HUES6 (cell line): Measurements from ENCODE around the gene ELK3.
A peak's percentile ranks its signal among the peaks of the same experiment; 100 is the strongest.

Experiments used
- H3K27ac ChIP-seq: 2 replicates; pipeline ENCODE4 v1.7.0; 2013; ENCODE audit warnings: low read depth, mild to moderate bottlenecking, low read length, inconsistent platforms
- H3K27me3 ChIP-seq: 2 replicates; pipeline ENCODE4 v1.6.1; 2013; ENCODE audit warnings: low read length; ENCODE audit not compliant: control insufficient read depth, insufficient read depth
- H3K36me3 ChIP-seq: 2 replicates; pipeline ENCODE4 v1.6.1; 2013; ENCODE audit warnings: low read length; ENCODE audit not compliant: control insufficient read depth, insufficient read depth
- H3K4me1 ChIP-seq: 2 replicates; pipeline ENCODE4 v1.6.1; 2013; ENCODE audit warnings: low read length; ENCODE audit not compliant: control insufficient read depth, insufficient read depth
- H3K4me3 ChIP-seq: 2 replicates; pipeline ENCODE4 v1.5.1; 2013; ENCODE audit warnings: low read depth, low read length
- H3K9ac ChIP-seq: one replicate; pipeline ENCODE4 v1.6.1; 2013; ENCODE audit warnings: mild to moderate bottlenecking, low read length
- H3K9me3 ChIP-seq: 2 replicates; pipeline ENCODE4 v1.6.1; 2013; ENCODE audit warnings: low read depth, low read length; ENCODE audit not compliant: control insufficient read depth, insufficient read depth

Gene ELK3

GRCh38 chr12:96246926-96247505 is 52.8 kb downstream of the ELK3 start:
- H3K4me1 ChIP-seq, result no peaks in the 10 kb centered on the region
- peaks cover 41% of the 10 kb centered on the region for H3K36me3 ChIP-seq
- no peak overlapping the region for H3K9ac ChIP-seq
- no peak overlapping the region for H3K4me3 ChIP-seq
- H3K9me3 ChIP-seq, result no peaks in the 10 kb centered on the region
- H3K27me3 ChIP-seq, result no peaks in the 10 kb centered on the region
- H3K27ac ChIP-seq, result no peak overlapping the region

- Histone ChIP-seq H3K4me3 (no peak overlapping the region), H3K9me3 (no peaks in the 10 kb centered on the region), H3K27ac (no peak overlapping the region), H3K9ac (no peak overlapping the region), H3K27me3 (no peaks in the 10 kb centered on the region), H3K36me3 (peaks cover 43% of the 10 kb centered on the region), H3K4me1 (no peaks in the 10 kb centered on the region)
Observed at GRCh38 chr12:96247563-96247962, 53.4 kb downstream of the ELK3 start.

GRCh38 chr12:96248136-96248931 is 54.2 kb downstream of the ELK3 start:
- Histone ChIP-seq H3K9ac (no peak overlapping the region), H3K36me3 (peaks cover 43% of the 10 kb centered on the region), H3K4me3 (no peak overlapping the region), H3K9me3 (no peaks in the 10 kb centered on the region), H3K4me1 (no peaks in the 10 kb centered on the region), H3K27me3 (no peaks in the 10 kb centered on the region), H3K27ac (no peak overlapping the region)

GRCh38 chr12:96249196-96250118 is 55.3 kb downstream of the ELK3 start:
- H3K9ac ChIP-seq, result peak overlapping the region; percentile 7
- H3K9me3 ChIP-seq, result no peaks in the 10 kb centered on the region
- H3K27me3 ChIP-seq, result no peaks in the 10 kb centered on the region
- H3K27ac ChIP-seq, result no peak overlapping the region
- peaks cover 43% of the 10 kb centered on the region for H3K36me3 ChIP-seq
- no peaks in the 10 kb centered on the region for H3K4me1 ChIP-seq
- no peak overlapping the region for H3K4me3 ChIP-seq

- no peaks in the 10 kb centered on the region for H3K27me3 ChIP-seq
- H3K4me3 ChIP-seq, result no peak overlapping the region
- H3K27ac ChIP-seq, result no peak overlapping the region
- no peaks in the 10 kb centered on the region for H3K9me3 ChIP-seq
- no peaks in the 10 kb centered on the region; the same call in 1 of the 2 replicates for H3K4me1 ChIP-seq
- peak overlapping the region; percentile 7 for H3K9ac ChIP-seq
- peaks cover 43% of the 10 kb centered on the region for H3K36me3 ChIP-seq
Observed at GRCh38 chr12:96250119-96250685, 56.0 kb downstream of the ELK3 start.

- H3K9ac ChIP-seq, result no peak overlapping the region
- no peaks in the 10 kb centered on the region for H3K9me3 ChIP-seq
- H3K27me3 ChIP-seq, result no peaks in the 10 kb centered on the region
- peaks cover 22% of the 10 kb centered on the region for H3K36me3 ChIP-seq
- H3K4me1 ChIP-seq, result peaks cover 24% of the 10 kb centered on the region
- no peak overlapping the region for H3K27ac ChIP-seq
- no peak overlapping the region for H3K4me3 ChIP-seq
Observed at GRCh38 chr12:96255077-96255476, 60.9 kb downstream of the ELK3 start.

GRCh38 chr12:96256672-96257361 is 62.6 kb downstream of the ELK3 start:
- no peak overlapping the region for H3K9ac ChIP-seq
- no peaks in the 10 kb centered on the region for H3K9me3 ChIP-seq
- no peak overlapping the region for H3K27ac ChIP-seq
- H3K4me3 ChIP-seq, result no peak overlapping the region
- no peaks in the 10 kb centered on the region for H3K27me3 ChIP-seq
- H3K4me1 ChIP-seq, result peaks cover 24% of the 10 kb centered on the region
- H3K36me3 ChIP-seq, result peaks cover 20% of the 10 kb centered on the region

GRCh38 chr12:96257550-96258103 is 63.5 kb downstream of the ELK3 start:
- H3K27ac ChIP-seq, result no peak overlapping the region
- no peaks in the 10 kb centered on the region for H3K27me3 ChIP-seq
- no peak overlapping the region for H3K4me3 ChIP-seq
- H3K9me3 ChIP-seq, result no peaks in the 10 kb centered on the region
- H3K36me3 ChIP-seq, result peaks cover 17% of the 10 kb centered on the region
- peaks cover 24% of the 10 kb centered on the region for H3K4me1 ChIP-seq
- no peak overlapping the region for H3K9ac ChIP-seq

- H3K9ac ChIP-seq, result peak overlapping the region; percentile 9
- peaks cover 24% of the 10 kb centered on the region for H3K4me1 ChIP-seq
- H3K9me3 ChIP-seq, result no peaks in the 10 kb centered on the region
- H3K27me3 ChIP-seq, result no peaks in the 10 kb centered on the region
- peak overlapping the region; percentile 76; the same call in 1 of the 2 replicates for H3K27ac ChIP-seq
- no peak overlapping the region for H3K4me3 ChIP-seq
- H3K36me3 ChIP-seq, result peaks cover 18% of the 10 kb centered on the region
Observed at GRCh38 chr12:96258104-96258961, 64.2 kb downstream of the ELK3 start.
